22Rv1 (cell line): ENCODE measurements around the gene TMPO.
"Not testable (repeated sequence)": the region's sequence is repeated elsewhere in the genome, so short reads cannot be mapped to it uniquely, and the experiment has no call there.

Experiments
- H3K27ac ChIP-seq: fragments of 450-650 bp; 2 replicates; pipeline ENCODE4 v1.5.1; 2017
- CTCF ChIP-seq: fragments of 450-650 bp; IDR thresholded peaks from 2 replicates; pipeline ENCODE4 v1.5.1; 2017; ENCODE audit warnings: mild to moderate bottlenecking
- ZFX ChIP-seq: fragments of 450-650 bp; IDR thresholded peaks from 2 replicates; pipeline ENCODE4 v1.6.1; 2017; ENCODE audit warnings: antibody characterized with exemption, borderline replicate concordance

The TMPO gene

GRCh38 chr12:98594050-98594835, 78.9 kb downstream of the TMPO start:
- H3K27ac ChIP-seq, result peak overlapping the region; percentile 88
- no peak for TF ChIP-seq ZFX
- no peak for TF ChIP-seq CTCF

GRCh38 chr12:98595243-98595988, 80.0 kb downstream of the TMPO start:
- peak overlapping the region; percentile 88 for H3K27ac ChIP-seq
- no peak for TF ChIP-seq ZFX
- TF ChIP-seq CTCF, result no peak

GRCh38 chr12:98597313-98597712, 81.9 kb downstream of the TMPO start:
- not testable (repeated sequence) for H3K27ac ChIP-seq
